ENCODE data around the gene EXOC6B.

- TF ChIP-seq, protein P1, sequence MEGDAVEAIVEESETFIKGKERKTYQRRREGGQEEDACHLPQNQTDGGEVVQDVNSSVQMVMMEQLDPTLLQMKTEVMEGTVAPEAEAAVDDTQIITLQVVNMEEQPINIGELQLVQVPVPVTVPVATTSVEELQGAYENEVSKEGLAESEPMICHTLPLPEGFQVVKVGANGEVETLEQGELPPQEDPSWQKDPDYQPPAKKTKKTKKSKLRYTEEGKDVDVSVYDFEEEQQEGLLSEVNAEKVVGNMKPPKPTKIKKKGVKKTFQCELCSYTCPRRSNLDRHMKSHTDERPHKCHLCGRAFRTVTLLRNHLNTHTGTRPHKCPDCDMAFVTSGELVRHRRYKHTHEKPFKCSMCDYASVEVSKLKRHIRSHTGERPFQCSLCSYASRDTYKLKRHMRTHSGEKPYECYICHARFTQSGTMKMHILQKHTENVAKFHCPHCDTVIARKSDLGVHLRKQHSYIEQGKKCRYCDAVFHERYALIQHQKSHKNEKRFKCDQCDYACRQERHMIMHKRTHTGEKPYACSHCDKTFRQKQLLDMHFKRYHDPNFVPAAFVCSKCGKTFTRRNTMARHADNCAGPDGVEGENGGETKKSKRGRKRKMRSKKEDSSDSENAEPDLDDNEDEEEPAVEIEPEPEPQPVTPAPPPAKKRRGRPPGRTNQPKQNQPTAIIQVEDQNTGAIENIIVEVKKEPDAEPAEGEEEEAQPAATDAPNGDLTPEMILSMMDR (IDR thresholded peaks at IDR 0.05), result no peak
- TF ChIP-seq POLR2AphosphoS5 (IDR thresholded peaks at IDR 0.05), result no peak
These were observed 250.9 kb downstream of the EXOC6B start for GRCh38 chr2:72574886-72575285.

Data from stomach (tissue), 4 donors.